DND-41 (cell line): ENCODE data around the gene EXT2.

Experiments used
- EZH2 ChIP-seq: IDR thresholded peaks from 3 replicates; pipeline ENCODE4 v1.6.1; 2012; ENCODE audit warnings: borderline replicate concordance, low read depth, mild to moderate bottlenecking, moderate library complexity, low read length, inconsistent platforms; ENCODE audit not compliant: severe bottlenecking
- TF ChIP-seq, protein P1 (sequence below): IDR thresholded peaks from 2 replicates; pipeline ENCODE4 v1.5.1; 2012; ENCODE audit warnings: borderline replicate concordance, low read length, moderate library complexity, mild to moderate bottlenecking; ENCODE audit not compliant: poor library complexity, severe bottlenecking; ENCODE audit errors: extremely low read depth

DNA sequence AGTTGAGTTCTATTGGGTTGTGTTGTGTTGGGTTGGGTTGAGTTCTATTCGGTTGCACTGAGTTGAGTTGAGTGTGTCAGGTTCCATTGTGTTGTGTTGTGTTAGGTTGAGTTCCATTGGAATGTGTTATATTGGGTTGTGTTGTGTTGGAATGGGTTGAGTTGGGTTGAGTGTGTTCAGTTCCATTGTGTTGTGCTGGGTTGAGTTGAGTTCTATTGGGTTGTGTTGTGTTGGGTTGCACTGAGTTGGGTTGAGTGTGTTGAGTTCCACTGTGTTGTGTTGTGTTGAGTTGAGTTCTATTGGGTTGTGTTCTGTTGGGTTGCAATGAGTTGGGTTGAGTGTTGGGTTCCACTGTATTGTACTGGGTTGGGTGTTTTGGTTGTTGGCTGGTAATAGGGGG lies 178.9 kb downstream of the EXT2 start:
- TF ChIP-seq, protein P1, sequence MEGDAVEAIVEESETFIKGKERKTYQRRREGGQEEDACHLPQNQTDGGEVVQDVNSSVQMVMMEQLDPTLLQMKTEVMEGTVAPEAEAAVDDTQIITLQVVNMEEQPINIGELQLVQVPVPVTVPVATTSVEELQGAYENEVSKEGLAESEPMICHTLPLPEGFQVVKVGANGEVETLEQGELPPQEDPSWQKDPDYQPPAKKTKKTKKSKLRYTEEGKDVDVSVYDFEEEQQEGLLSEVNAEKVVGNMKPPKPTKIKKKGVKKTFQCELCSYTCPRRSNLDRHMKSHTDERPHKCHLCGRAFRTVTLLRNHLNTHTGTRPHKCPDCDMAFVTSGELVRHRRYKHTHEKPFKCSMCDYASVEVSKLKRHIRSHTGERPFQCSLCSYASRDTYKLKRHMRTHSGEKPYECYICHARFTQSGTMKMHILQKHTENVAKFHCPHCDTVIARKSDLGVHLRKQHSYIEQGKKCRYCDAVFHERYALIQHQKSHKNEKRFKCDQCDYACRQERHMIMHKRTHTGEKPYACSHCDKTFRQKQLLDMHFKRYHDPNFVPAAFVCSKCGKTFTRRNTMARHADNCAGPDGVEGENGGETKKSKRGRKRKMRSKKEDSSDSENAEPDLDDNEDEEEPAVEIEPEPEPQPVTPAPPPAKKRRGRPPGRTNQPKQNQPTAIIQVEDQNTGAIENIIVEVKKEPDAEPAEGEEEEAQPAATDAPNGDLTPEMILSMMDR = no peak
- no peak for TF ChIP-seq EZH2
